HFFc6 (cell line): ENCODE data around the gene DTNBP1. TPM values are rescaled to one million over a fixed set of nuclear protein-coding genes. Genes with fewer than 3 reads are reported as not detected.

Experiments
- DNase-seq: peaks from one replicate; pipeline ENCODE4 v3.0.0-alpha.2; 2018
- H3K27ac Mint-ChIP-seq: 2 replicates; pipeline ENCODE4 v1.8.0; 2020; ENCODE audit warnings: mild to moderate bottlenecking, mixed read lengths
- H3K27me3 Mint-ChIP-seq: 2 replicates; pipeline ENCODE4 v1.8.0; 2021; ENCODE audit warnings: mild to moderate bottlenecking, moderate library complexity, mixed read lengths; ENCODE audit not compliant: insufficient read depth
- H3K36me3 Mint-ChIP-seq: 2 replicates; pipeline ENCODE4 v1.8.0; 2021; ENCODE audit warnings: low read depth, mixed read lengths
- H3K4me1 Mint-ChIP-seq: 2 replicates; pipeline ENCODE4 v1.8.0; 2020; ENCODE audit warnings: low read depth, mixed read lengths
- H3K4me3 Mint-ChIP-seq: 2 replicates; pipeline ENCODE4 v1.8.0; 2020; ENCODE audit warnings: mild to moderate bottlenecking, moderate library complexity, mixed read lengths
- H3K9me3 Mint-ChIP-seq: 2 replicates; pipeline ENCODE4 v1.8.0; 2020; ENCODE audit warnings: mild to moderate bottlenecking, mixed read lengths
- total RNA-seq, 6 experiments: library from RNA; stranded (reverse); fragmentation: NEBNext Ultra II Directional; extraction: Animal tissue kit (Norgen Biotek cat#: 25700); gene quantifications; 2 replicates in 1 of 6; 3 replicates in 5 of 6; pipeline ENCODE4 v1.2.3, GENCODE V29; 2021
- TF ChIP-seq, protein P1 (sequence below): fragments of 200-600 bp; sonication (generic); IDR thresholded peaks from 2 replicates; pipeline ENCODE4 v1.5.0; 2021; ENCODE audit warnings: antibody characterized with exemption, mild to moderate bottlenecking

The DTNBP1 gene
- total RNA-seq, 6 experiments from 2014 or later: 10.4 to 15.3 (median 13.9) TPM

DNA sequence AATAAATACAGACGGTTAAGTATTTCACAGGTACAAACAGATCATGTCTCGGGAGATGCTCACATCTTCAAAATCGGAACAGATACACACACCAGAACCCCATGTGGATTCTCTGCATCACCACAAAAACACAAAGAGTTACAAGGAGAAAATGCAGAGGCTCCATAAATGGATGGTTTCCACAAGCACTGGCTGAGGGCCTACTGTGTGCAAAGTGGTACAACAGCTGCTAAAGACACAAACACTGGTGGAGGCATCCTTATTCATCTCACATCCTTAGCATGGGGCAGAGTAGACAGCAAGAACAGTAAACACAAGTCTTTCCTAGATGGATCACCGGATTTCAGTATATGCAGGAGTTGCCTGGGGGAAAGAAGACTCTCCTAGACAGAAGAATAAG, 88.8 kb downstream of the DTNBP1 start:
- TF ChIP-seq, protein P1, sequence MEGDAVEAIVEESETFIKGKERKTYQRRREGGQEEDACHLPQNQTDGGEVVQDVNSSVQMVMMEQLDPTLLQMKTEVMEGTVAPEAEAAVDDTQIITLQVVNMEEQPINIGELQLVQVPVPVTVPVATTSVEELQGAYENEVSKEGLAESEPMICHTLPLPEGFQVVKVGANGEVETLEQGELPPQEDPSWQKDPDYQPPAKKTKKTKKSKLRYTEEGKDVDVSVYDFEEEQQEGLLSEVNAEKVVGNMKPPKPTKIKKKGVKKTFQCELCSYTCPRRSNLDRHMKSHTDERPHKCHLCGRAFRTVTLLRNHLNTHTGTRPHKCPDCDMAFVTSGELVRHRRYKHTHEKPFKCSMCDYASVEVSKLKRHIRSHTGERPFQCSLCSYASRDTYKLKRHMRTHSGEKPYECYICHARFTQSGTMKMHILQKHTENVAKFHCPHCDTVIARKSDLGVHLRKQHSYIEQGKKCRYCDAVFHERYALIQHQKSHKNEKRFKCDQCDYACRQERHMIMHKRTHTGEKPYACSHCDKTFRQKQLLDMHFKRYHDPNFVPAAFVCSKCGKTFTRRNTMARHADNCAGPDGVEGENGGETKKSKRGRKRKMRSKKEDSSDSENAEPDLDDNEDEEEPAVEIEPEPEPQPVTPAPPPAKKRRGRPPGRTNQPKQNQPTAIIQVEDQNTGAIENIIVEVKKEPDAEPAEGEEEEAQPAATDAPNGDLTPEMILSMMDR: no peak
- no peak overlapping the region for H3K4me3 Mint-ChIP-seq
- H3K4me1 Mint-ChIP-seq: peaks cover 16% of the 10 kb centered on the region
- H3K27ac Mint-ChIP-seq: no peak overlapping the region
- H3K9me3 Mint-ChIP-seq: no peaks in the 10 kb centered on the region
- no peak for DNase-seq
- H3K27me3 Mint-ChIP-seq: no peaks in the 10 kb centered on the region
- H3K36me3 Mint-ChIP-seq: no peaks in the 10 kb centered on the region

GRCh38 chr6:15573384-15573783, 89.4 kb downstream of the DTNBP1 start:
- TF ChIP-seq, protein P1: no peak
- no peaks in the 10 kb centered on the region for H3K27me3 Mint-ChIP-seq
- peaks cover 13% of the 10 kb centered on the region for H3K4me1 Mint-ChIP-seq
- H3K9me3 Mint-ChIP-seq: no peaks in the 10 kb centered on the region
- no peaks in the 10 kb centered on the region for H3K36me3 Mint-ChIP-seq
- H3K27ac Mint-ChIP-seq: no peak overlapping the region
- DNase-seq: no peak
- H3K4me3 Mint-ChIP-seq: no peak overlapping the region

DNA sequence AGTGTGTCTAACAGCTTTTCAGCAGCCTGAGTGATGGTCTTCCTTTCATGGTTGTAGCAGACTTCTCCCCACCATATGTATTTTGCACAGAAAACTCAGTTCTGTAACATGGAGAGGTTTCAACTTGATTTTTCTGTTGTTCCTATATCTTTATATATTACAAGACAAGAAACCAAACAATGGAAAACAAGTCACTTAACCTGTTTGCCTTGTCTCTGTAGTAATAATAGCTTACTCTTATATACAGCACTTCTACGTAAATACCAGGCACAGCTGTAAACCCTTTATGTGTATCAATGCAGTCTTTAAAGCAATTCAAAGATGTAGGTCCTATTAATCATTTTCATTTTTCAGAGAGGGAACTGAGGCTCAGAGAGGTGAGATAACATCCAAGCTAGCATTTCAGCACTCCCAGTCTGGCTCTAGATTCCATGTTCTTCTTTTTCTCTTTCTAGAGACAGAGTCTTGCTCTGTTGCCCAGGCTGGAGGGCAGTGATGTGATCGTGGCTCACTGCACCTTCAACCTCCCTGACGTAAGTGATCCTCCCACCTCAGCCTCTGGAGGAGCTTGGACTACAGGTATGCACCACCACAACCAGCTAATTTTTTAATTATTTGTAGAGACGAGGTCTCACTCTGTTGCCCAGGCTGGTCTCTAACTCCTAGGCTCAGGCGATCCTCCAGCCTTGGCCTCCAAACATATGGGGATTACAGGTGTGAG, 90.4 kb downstream of the DTNBP1 start:
- H3K27ac Mint-ChIP-seq: no peak overlapping the region
- TF ChIP-seq, protein P1: no peak
- no peaks in the 10 kb centered on the region for H3K9me3 Mint-ChIP-seq
- no peaks in the 10 kb centered on the region for H3K36me3 Mint-ChIP-seq
- no peak for DNase-seq
- peaks cover 4% of the 10 kb centered on the region for H3K4me1 Mint-ChIP-seq
- no peak overlapping the region for H3K4me3 Mint-ChIP-seq
- no peaks in the 10 kb centered on the region for H3K27me3 Mint-ChIP-seq

DNA sequence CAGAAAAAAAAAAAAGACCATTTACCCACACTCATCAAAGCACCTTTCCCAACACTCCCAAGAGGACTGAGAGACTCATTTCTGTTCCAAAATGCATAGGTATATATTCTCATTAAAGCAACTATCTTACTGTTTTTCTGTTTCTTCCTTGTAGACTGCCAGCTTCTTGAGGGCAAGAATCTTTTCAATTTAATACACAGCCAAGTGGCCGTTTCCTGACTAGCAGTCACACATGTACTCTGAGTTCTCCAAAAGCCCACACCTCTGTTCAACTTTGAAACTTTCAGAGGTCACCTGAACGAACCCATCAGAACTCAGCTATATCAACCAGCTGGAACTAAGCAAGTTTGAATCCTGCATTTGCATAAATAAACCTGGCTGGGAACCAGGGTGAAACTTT, 92.7 kb downstream of the DTNBP1 start:
- Mint-ChIP-seq H3K9me3 (no peaks in the 10 kb centered on the region), H3K4me3 (no peak overlapping the region), H3K27me3 (no peaks in the 10 kb centered on the region), H3K27ac (no peak overlapping the region), H3K36me3 (no peaks in the 10 kb centered on the region), H3K4me1 (no peaks in the 10 kb centered on the region)
- TF ChIP-seq, protein P1: no peak
- DNase-seq: no peak

- TF ChIP-seq, protein P1: no peak
- H3K4me3 Mint-ChIP-seq: no peak overlapping the region
- no peaks in the 10 kb centered on the region for H3K9me3 Mint-ChIP-seq
- no peaks in the 10 kb centered on the region for H3K4me1 Mint-ChIP-seq
- no peak for DNase-seq
- no peaks in the 10 kb centered on the region for H3K27me3 Mint-ChIP-seq
- H3K27ac Mint-ChIP-seq: no peak overlapping the region
- H3K36me3 Mint-ChIP-seq: no peaks in the 10 kb centered on the region
Observed at GRCh38 chr6:15569035-15569995, 93.5 kb downstream of the DTNBP1 start.
